ENCODE results near the gene USP5. TPM values are rescaled to one million over a fixed set of nuclear protein-coding genes. Genes with fewer than 3 reads are reported as not detected.
A peak's percentile ranks its signal among the peaks of the same experiment; 100 is the strongest.

USP5 gene
- total RNA-seq, 1 experiment from 2014 or later, result 175 TPM

DNA sequence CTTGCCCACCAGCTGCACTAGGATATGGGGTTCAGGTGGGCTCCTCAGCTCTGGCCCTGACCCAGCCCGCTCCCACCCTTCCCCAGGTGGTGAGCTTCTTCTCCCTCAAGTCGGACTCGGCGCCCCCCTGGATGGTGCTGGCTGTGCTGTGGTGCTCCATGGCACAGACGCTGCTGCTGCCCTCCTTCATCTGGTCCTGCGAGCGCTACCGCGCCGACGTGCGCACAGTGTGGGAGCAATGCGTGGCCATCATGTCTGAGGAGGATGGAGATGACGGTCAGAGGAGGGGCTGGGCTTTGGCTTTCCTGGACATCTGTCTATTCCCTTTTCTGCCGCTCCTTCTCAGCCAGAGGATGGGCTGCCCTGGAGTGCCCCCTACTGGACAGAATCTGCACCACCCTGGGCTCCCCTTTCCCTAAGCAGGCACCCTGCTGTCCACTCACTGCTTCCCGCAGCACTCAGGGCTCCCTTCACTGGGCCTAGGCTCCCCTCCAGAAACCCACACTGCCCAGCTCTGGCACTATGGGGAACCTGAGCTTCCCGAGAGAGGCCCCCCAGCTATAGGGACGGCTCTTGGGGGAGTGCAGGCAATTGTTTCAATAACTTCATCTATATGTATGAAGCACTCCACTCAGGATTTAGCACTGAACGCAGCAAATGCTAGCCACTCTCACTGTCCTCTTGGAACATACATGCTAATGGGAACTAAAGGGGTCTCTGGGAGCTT is 26.4 kb upstream of the USP5 start:
- no peak overlapping the region for H3K4me3 ChIP-seq (replicated peaks in 1 of 2; ENCODE audit: low read depth in 1 of 2, low read length in 2 of 2)
- POLR2A ChIA-PET, result no interaction called here
- TF ChIP-seq, protein P1, sequence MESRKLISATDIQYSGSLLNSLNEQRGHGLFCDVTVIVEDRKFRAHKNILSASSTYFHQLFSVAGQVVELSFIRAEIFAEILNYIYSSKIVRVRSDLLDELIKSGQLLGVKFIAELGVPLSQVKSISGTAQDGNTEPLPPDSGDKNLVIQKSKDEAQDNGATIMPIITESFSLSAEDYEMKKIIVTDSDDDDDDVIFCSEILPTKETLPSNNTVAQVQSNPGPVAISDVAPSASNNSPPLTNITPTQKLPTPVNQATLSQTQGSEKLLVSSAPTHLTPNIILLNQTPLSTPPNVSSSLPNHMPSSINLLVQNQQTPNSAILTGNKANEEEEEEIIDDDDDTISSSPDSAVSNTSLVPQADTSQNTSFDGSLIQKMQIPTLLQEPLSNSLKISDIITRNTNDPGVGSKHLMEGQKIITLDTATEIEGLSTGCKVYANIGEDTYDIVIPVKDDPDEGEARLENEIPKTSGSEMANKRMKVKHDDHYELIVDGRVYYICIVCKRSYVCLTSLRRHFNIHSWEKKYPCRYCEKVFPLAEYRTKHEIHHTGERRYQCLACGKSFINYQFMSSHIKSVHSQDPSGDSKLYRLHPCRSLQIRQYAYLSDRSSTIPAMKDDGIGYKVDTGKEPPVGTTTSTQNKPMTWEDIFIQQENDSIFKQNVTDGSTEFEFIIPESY (IDR thresholded peaks at IDR 0.05; ENCODE audit: extremely low read depth, insufficient replicate concordance, low read length), result no peak
- TF ChIP-seq CEBPB (IDR thresholded peaks at IDR 0.05; ENCODE audit: low read depth) (no peak), TCF7L2 (IDR thresholded peaks at IDR 0.05; ENCODE audit: borderline replicate concordance, extremely low read depth, insufficient read depth, insufficient read length) (peak; percentile 13), EGR1 (IDR thresholded peaks at IDR 0.05; ENCODE audit: low read depth) (no peak), SP1 (IDR thresholded peaks at IDR 0.05; ENCODE audit: low read depth) (no peak), FOSL1 (IDR thresholded peaks at IDR 0.05; ENCODE audit: low read depth) (no peak), MAX (IDR thresholded peaks at IDR 0.05) (no peak), REST (IDR thresholded peaks at IDR 0.05; ENCODE audit: low read depth) (no peak), POLR2AphosphoS5 (IDR thresholded peaks at IDR 0.05; ENCODE audit: low read depth, low read length) (peak; percentile 29; the same call in 1 of the 2 replicates), ELF1 (IDR thresholded peaks at IDR 0.05; ENCODE audit: borderline replicate concordance, low read depth) (no peak), CBX3 (IDR thresholded peaks at IDR 0.05; ENCODE audit: low read depth) (no peak), YY1 (IDR thresholded peaks at IDR 0.05; ENCODE audit: extremely low read depth, insufficient replicate concordance, low read depth, low read length) (no peak), ZFX (IDR thresholded peaks at IDR 0.05) (no peak), JUND (IDR thresholded peaks at IDR 0.05) (no peak), ZNF274 (IDR thresholded peaks at IDR 0.05; ENCODE audit: low read depth, low read length) (no peak), EZH2phosphoT487 (IDR thresholded peaks at IDR 0.05; ENCODE audit: borderline replicate concordance) (no peak), RAD21 (IDR thresholded peaks at IDR 0.05; ENCODE audit: low read depth) (no peak), ATF3 (IDR thresholded peaks at IDR 0.05) (no peak), POLR2A (IDR thresholded peaks at IDR 0.05; ENCODE audit: borderline replicate concordance, extremely low read depth, insufficient read depth, insufficient read length) (no peak), SIN3A (IDR thresholded peaks at IDR 0.05; ENCODE audit: low read depth) (no peak)

More for the DNA sequence above, 26.4 kb upstream of the USP5 start:
- Histone ChIP-seq H3K9ac (ENCODE audit: low read length) (no peak overlapping the region), H3K9me2 (ENCODE audit: insufficient read depth) (no peaks in the 10 kb centered on the region), H3K27ac (ENCODE audit: low read depth, low read length) (0 out of 2 replicates have a peak overlapping the region, but pooled peaks have one; percentile 78), H3K79me2 (ENCODE audit: insufficient read depth, low read length) (peaks cover 31% of the 10 kb centered on the region), H3K4me2 (ENCODE audit: low read length) (no peak overlapping the region), H3K36me3 (ENCODE audit: control insufficient read depth in 1 of 2, insufficient read depth in 2 of 2, low read length in 2 of 2) (peaks cover 0 to 4% of the 10 kb centered on the region in 2 experiments; a peak in 1 of 4 replicates), H4K20me1 (ENCODE audit: insufficient read depth) (no peaks in the 10 kb centered on the region), H3K9me3 (ENCODE audit: control insufficient read depth in 1 of 2, insufficient read depth in 1 of 2, low read depth in 1 of 2, low read length in 2 of 2) (no peaks in the 10 kb centered on the region), H3K4me1 (ENCODE audit: control insufficient read depth in 1 of 2, insufficient read depth in 2 of 2, low read length in 2 of 2) (peaks cover 25 to 54% of the 10 kb centered on the region in 2 experiments), H3K27me3 (ENCODE audit: insufficient read depth, low read length) (peaks cover 6% of the 10 kb centered on the region; the same call in 1 of the 2 replicates), H2AFZ (ENCODE audit: low read depth, low read length, poor library complexity, severe bottlenecking) (no peak overlapping the region)
- peak; percentile 47 for DNase-seq (ENCODE audit: low read depth, low spot score)
- CTCF ChIA-PET, result interaction anchor here (0.9 to 2.8 kb wide), 4 partner anchors 26 to 254 kb away, joined by 3 to 10 read pairs (median 3); partner anchors contain the start of genes MLF2 and USP5
- intact Hi-C loops (cut with micrococcal nuclease), result loop anchor here (1.0 kb wide), 2 partner anchors 72 to 90 kb away; partner anchors contain the start of gene MLF2
- peak; percentile 46 for ATAC-seq
- no TSS peak for BruUV-seq (replicated peaks)
- RAD21 ChIA-PET (ENCODE audit: low non-redundant PET in 1 of 2, low total read pairs in 2 of 2, uncharacterized antibody in 2 of 2, unreplicated experiment in 2 of 2), result no interaction called here
